ENCODE measurements around the gene PRSS48.

PRSS48 gene

GRCh38 chr4:151294833-151295496, 18.0 kb downstream of the PRSS48 start:
- DNase-seq (ENCODE audit: low read depth, low spot score): no peak
- no peaks in the 10 kb centered on the region for H3K27me3 ChIP-seq (ENCODE audit: control insufficient read depth, insufficient read depth, low read length)
- H3K4me3 ChIP-seq (ENCODE audit: low read length): no peak overlapping the region
- H3K27ac ChIP-seq (ENCODE audit: low read length): no peak overlapping the region
- H3K36me3 ChIP-seq (ENCODE audit: control insufficient read depth, insufficient read depth, low read length): no peaks in the 10 kb centered on the region
- H3K4me1 ChIP-seq (ENCODE audit: control insufficient read depth, insufficient read depth, low read length): no peaks in the 10 kb centered on the region
- no peaks in the 10 kb centered on the region for H3K9me3 ChIP-seq (ENCODE audit: control insufficient read depth, insufficient read depth, low read length)
- WGBS (ENCODE audit: insufficient coverage, insufficient read length): no CpG with 5 or more reads among the region's 5 CpGs

DNA sequence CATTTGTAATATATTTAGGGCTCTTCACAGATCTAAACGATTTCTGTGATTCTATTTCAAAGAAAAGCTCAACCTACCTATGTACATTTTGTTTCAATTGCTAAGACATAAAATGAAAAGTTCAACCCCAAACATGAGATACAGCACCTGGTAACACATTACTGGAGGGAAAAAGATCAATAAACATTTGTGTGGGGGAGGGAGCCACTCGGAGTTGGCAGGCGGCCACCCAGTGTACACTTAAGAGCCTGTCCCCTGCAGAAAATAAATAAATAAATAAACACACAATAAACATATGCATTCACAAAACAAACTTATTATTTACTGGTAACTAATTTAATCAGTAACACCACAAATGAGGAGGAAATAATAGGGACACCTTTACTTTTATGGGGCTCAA, 19.3 kb downstream of the PRSS48 start:
- no peaks in the 10 kb centered on the region for H3K9me3 ChIP-seq (ENCODE audit: control insufficient read depth, insufficient read depth, low read length)
- no peak overlapping the region for H3K4me3 ChIP-seq (ENCODE audit: low read length)
- H3K27ac ChIP-seq (ENCODE audit: low read length): no peak overlapping the region
- WGBS (ENCODE audit: insufficient coverage, insufficient read length): no CpG with 5 or more reads among the region's 3 CpGs
- no peaks in the 10 kb centered on the region for H3K4me1 ChIP-seq (ENCODE audit: control insufficient read depth, insufficient read depth, low read length)
- H3K36me3 ChIP-seq (ENCODE audit: control insufficient read depth, insufficient read depth, low read length): no peaks in the 10 kb centered on the region
- no peaks in the 10 kb centered on the region for H3K27me3 ChIP-seq (ENCODE audit: control insufficient read depth, insufficient read depth, low read length)
- DNase-seq (ENCODE audit: low read depth, low spot score): no peak

GRCh38 chr4:151297170-151297569, 20.2 kb downstream of the PRSS48 start:
- Histone ChIP-seq H3K27me3 (ENCODE audit: control insufficient read depth, insufficient read depth, low read length) (no peaks in the 10 kb centered on the region), H3K4me1 (ENCODE audit: control insufficient read depth, insufficient read depth, low read length) (no peaks in the 10 kb centered on the region), H3K9me3 (ENCODE audit: control insufficient read depth, insufficient read depth, low read length) (no peaks in the 10 kb centered on the region), H3K36me3 (ENCODE audit: control insufficient read depth, insufficient read depth, low read length) (no peaks in the 10 kb centered on the region), H3K27ac (ENCODE audit: low read length) (no peak overlapping the region), H3K4me3 (ENCODE audit: low read length) (no peak overlapping the region)
- no peak for DNase-seq (ENCODE audit: low read depth, low spot score)

GRCh38 chr4:151302432-151302831, 25.5 kb downstream of the PRSS48 start:
- WGBS (ENCODE audit: insufficient coverage, insufficient read length): no CpG with 5 or more reads among the region's 4 CpGs
- no peaks in the 10 kb centered on the region for H3K36me3 ChIP-seq (ENCODE audit: control insufficient read depth, insufficient read depth, low read length)
- DNase-seq (ENCODE audit: low read depth, low spot score): no peak
- H3K9me3 ChIP-seq (ENCODE audit: control insufficient read depth, insufficient read depth, low read length): no peaks in the 10 kb centered on the region
- no peaks in the 10 kb centered on the region for H3K27me3 ChIP-seq (ENCODE audit: control insufficient read depth, insufficient read depth, low read length)
- no peak overlapping the region for H3K4me3 ChIP-seq (ENCODE audit: low read length)
- peaks cover 3% of the 10 kb centered on the region; the same call in 1 of the 2 replicates for H3K4me1 ChIP-seq (ENCODE audit: control insufficient read depth, insufficient read depth, low read length)
- no peak overlapping the region for H3K27ac ChIP-seq (ENCODE audit: low read length)

DNA sequence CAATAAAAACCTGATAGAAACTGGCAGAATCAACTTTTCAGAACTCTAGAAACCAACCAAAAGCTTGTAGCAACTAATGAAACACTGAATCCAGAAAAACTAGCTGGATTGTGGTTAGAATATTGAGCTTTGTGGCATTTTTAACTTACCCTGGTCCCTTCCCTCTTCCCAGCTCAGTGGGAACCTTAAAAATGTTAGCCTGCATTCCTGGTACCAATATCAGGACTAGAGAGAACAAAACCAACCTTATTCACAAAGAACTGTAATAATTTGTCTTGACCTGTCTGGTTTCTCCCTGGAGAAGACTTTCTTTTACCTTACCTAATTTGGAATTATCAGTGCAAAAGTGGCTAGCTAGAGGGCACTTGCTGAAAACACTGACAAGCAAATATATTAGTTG, 27.3 kb downstream of the PRSS48 start:
- no peaks in the 10 kb centered on the region for H3K27me3 ChIP-seq (ENCODE audit: control insufficient read depth, insufficient read depth, low read length)
- DNase-seq (ENCODE audit: low read depth, low spot score): no peak
- H3K27ac ChIP-seq (ENCODE audit: low read length): no peak overlapping the region
- H3K4me3 ChIP-seq (ENCODE audit: low read length): no peak overlapping the region
- H3K4me1 ChIP-seq (ENCODE audit: control insufficient read depth, insufficient read depth, low read length): peaks cover 5% of the 10 kb centered on the region; the same call in 1 of the 2 replicates
- H3K9me3 ChIP-seq (ENCODE audit: control insufficient read depth, insufficient read depth, low read length): no peaks in the 10 kb centered on the region
- no peaks in the 10 kb centered on the region for H3K36me3 ChIP-seq (ENCODE audit: control insufficient read depth, insufficient read depth, low read length)

DNA sequence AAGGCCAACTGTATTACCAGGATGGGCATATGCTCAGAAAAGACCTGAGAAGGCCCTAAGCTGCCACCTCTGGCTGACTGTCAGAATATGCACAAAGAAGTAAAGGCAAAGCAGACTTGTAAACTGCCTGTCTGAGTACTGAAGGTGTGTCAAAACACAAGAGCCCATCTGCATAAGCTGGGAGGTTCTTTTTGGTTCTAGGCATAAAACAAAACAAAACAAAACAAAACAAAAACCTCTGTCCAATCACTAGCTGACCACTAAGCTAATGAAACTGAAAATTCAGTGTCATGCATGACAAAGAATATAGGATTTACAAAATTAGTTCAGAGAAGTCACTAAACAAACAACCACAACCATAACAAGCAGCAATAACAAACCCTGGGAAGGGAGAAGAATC, 27.8 kb downstream of the PRSS48 start:
- Histone ChIP-seq H3K4me3 (ENCODE audit: low read length) (no peak overlapping the region), H3K9me3 (ENCODE audit: control insufficient read depth, insufficient read depth, low read length) (no peaks in the 10 kb centered on the region), H3K27ac (ENCODE audit: low read length) (no peak overlapping the region), H3K27me3 (ENCODE audit: control insufficient read depth, insufficient read depth, low read length) (no peaks in the 10 kb centered on the region), H3K36me3 (ENCODE audit: control insufficient read depth, insufficient read depth, low read length) (no peaks in the 10 kb centered on the region), H3K4me1 (ENCODE audit: control insufficient read depth, insufficient read depth, low read length) (peaks cover 5% of the 10 kb centered on the region; the same call in 1 of the 2 replicates)
- DNase-seq (ENCODE audit: low read depth, low spot score): no peak

DNA sequence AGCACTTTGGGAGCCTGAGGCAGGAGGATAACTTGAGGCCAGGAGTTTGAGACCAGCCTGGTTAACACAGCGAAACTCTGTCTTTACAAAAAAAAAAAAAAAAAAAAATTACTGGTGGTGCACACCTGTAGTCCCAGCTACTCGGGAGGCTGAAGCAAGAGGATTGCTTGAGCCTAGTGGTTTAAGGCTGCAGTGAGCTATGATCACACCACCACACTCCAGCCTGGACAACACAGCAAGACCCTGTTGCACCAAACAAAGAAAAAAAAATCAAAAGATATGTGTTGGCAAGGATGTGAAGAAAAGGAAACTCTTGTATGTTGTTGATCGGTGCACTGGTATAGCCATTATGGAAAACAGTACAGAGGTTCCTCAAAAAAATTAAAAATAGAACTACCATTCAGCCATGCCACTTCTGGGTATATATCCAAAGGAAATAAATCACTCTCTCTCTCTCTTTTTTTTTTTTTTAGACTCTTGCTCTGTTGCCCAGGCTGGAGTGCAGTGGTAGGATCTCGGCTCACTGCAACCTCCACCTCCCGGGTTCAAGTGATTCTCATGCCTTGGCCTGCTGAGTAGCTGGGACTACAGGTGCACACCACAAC, 33.3 kb downstream of the PRSS48 start:
- WGBS (ENCODE audit: insufficient coverage, insufficient read length): no CpG with 5 or more reads among the region's 5 CpGs
- peaks cover 3% of the 10 kb centered on the region; the same call in 1 of the 2 replicates for H3K4me1 ChIP-seq (ENCODE audit: control insufficient read depth, insufficient read depth, low read length)
- no peaks in the 10 kb centered on the region; the same call in 1 of the 2 replicates for H3K27me3 ChIP-seq (ENCODE audit: control insufficient read depth, insufficient read depth, low read length)
- no peaks in the 10 kb centered on the region for H3K9me3 ChIP-seq (ENCODE audit: control insufficient read depth, insufficient read depth, low read length)
- DNase-seq (ENCODE audit: low read depth, low spot score): no peak
- H3K27ac ChIP-seq (ENCODE audit: low read length): no peak overlapping the region
- no peaks in the 10 kb centered on the region for H3K36me3 ChIP-seq (ENCODE audit: control insufficient read depth, insufficient read depth, low read length)
- H3K4me3 ChIP-seq (ENCODE audit: low read length): no peak overlapping the region

GRCh38 chr4:151313306-151314009, 36.5 kb downstream of the PRSS48 start:
- Histone ChIP-seq H3K36me3 (ENCODE audit: control insufficient read depth, insufficient read depth, low read length) (no peaks in the 10 kb centered on the region), H3K4me3 (ENCODE audit: low read length) (no peak overlapping the region), H3K27me3 (ENCODE audit: control insufficient read depth, insufficient read depth, low read length) (no peaks in the 10 kb centered on the region; the same call in 1 of the 2 replicates), H3K9me3 (ENCODE audit: control insufficient read depth, insufficient read depth, low read length) (no peaks in the 10 kb centered on the region), H3K27ac (ENCODE audit: low read length) (no peak overlapping the region), H3K4me1 (ENCODE audit: control insufficient read depth, insufficient read depth, low read length) (no peaks in the 10 kb centered on the region)
- no CpG with 5 or more reads among the region's 6 CpGs for WGBS (ENCODE audit: insufficient coverage, insufficient read length)
- no peak for DNase-seq (ENCODE audit: low read depth, low spot score)

DNA sequence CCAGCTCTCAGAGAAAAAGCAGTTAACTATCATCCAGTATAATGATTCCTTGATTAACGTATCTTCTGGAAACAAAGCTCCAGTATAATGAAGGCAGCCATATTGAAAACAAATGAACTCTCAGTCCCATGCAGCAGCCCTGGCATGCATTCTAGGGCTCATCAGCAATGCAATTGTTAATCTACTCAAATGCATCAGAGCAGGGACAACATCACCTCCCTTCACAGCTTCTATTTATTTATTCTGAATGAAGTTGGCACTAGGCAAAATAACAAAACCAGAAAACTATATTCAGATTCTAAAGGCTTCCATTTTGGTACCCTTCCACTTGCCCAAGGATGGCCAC, 37.0 kb downstream of the PRSS48 start:
- Histone ChIP-seq H3K4me1 (ENCODE audit: control insufficient read depth, insufficient read depth, low read length) (no peaks in the 10 kb centered on the region), H3K4me3 (ENCODE audit: low read length) (no peak overlapping the region), H3K9me3 (ENCODE audit: control insufficient read depth, insufficient read depth, low read length) (no peaks in the 10 kb centered on the region), H3K27ac (ENCODE audit: low read length) (no peak overlapping the region), H3K27me3 (ENCODE audit: control insufficient read depth, insufficient read depth, low read length) (no peaks in the 10 kb centered on the region; the same call in 1 of the 2 replicates), H3K36me3 (ENCODE audit: control insufficient read depth, insufficient read depth, low read length) (no peaks in the 10 kb centered on the region)
- no peak for DNase-seq (ENCODE audit: low read depth, low spot score)
- no CpG with 5 or more reads among the region's 1 CpG for WGBS (ENCODE audit: insufficient coverage, insufficient read length)

DNA sequence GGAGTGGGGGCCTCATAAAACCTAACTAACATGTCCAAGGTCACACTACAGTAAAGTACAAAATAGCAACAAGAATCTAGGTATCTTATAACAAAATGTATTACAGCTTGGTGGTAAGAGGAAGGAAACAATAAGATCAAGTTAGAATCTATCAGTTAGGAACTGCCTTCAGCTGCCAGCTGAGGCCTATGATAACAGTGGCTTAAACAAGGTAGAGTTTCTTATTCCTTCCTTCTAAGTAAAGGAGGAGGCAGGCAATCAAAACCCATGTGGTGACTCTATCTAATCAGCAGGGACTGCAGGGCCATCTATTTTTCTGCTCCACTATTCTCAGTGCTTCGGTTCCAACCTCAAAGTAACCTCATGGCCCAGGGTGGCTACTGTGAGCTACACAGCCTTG, 37.5 kb downstream of the PRSS48 start:
- Histone ChIP-seq H3K27ac (ENCODE audit: low read length) (no peak overlapping the region), H3K4me1 (ENCODE audit: control insufficient read depth, insufficient read depth, low read length) (no peaks in the 10 kb centered on the region), H3K27me3 (ENCODE audit: control insufficient read depth, insufficient read depth, low read length) (no peaks in the 10 kb centered on the region; the same call in 1 of the 2 replicates), H3K4me3 (ENCODE audit: low read length) (no peak overlapping the region), H3K36me3 (ENCODE audit: control insufficient read depth, insufficient read depth, low read length) (no peaks in the 10 kb centered on the region), H3K9me3 (ENCODE audit: control insufficient read depth, insufficient read depth, low read length) (no peaks in the 10 kb centered on the region)
- DNase-seq (ENCODE audit: low read depth, low spot score): no peak
- no CpG with 5 or more reads among the region's 1 CpG for WGBS (ENCODE audit: insufficient coverage, insufficient read length)
